Embryonic facial prominence (tissue), 1 donor: Measurements from ENCODE around the gene EYA3.

Source experiments
- DNase-seq: peaks from one replicate; pipeline ENCODE4 v3.0.0-alpha.2; 2016; ENCODE audit errors: extremely low spot score

Gene EYA3

DNA sequence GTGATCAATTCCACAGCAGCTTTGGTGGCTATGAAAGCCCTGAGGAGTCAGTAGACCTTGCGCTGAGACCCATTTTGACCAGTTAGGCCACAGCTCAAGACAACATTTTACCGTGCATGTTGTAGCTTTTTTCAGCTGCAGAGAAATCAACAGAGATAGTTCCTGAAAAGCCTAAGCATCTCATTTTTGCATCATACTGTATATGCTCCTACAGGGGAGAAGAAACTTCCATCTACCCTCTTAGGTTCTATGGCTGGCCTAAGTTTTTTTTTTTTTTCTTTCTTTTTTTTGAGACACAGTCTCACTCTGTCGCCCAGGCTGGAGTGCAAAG, 24.8 kb upstream of the EYA3 start:
- DNase-seq: no peak

- no peak for DNase-seq
Observed at GRCh38 chr1:28112388-28113241, 24.2 kb upstream of the EYA3 start.

- no peak for DNase-seq
Observed at GRCh38 chr1:28111157-28111556, 22.7 kb upstream of the EYA3 start.

GRCh38 chr1:28110555-28110954, 22.1 kb upstream of the EYA3 start:
- no peak for DNase-seq

GRCh38 chr1:28109639-28110038, 21.2 kb upstream of the EYA3 start:
- no peak for DNase-seq

- DNase-seq: no peak
Observed at GRCh38 chr1:28108001-28108400, 19.6 kb upstream of the EYA3 start.

GRCh38 chr1:28104866-28105467, 16.6 kb upstream of the EYA3 start:
- no peak for DNase-seq

DNA sequence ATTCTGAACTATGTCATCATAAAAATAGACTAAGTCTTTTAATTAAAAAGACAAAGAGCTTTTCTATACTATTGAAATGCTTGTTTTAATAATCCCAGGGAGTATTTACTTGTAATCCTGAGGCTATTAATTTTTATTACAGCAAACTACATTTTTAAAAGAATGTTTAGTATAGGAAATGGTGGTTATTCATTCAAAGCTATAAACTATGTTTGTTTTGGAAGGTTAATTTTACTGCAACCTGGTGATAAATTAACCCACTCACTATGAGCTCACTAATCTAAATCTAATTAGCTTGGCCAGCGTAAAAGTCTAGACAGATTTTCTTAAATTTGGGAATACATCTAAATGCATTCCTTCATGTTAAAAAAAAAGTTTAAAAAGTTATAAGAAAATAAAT, 13.8 kb upstream of the EYA3 start:
- DNase-seq: no peak

DNA sequence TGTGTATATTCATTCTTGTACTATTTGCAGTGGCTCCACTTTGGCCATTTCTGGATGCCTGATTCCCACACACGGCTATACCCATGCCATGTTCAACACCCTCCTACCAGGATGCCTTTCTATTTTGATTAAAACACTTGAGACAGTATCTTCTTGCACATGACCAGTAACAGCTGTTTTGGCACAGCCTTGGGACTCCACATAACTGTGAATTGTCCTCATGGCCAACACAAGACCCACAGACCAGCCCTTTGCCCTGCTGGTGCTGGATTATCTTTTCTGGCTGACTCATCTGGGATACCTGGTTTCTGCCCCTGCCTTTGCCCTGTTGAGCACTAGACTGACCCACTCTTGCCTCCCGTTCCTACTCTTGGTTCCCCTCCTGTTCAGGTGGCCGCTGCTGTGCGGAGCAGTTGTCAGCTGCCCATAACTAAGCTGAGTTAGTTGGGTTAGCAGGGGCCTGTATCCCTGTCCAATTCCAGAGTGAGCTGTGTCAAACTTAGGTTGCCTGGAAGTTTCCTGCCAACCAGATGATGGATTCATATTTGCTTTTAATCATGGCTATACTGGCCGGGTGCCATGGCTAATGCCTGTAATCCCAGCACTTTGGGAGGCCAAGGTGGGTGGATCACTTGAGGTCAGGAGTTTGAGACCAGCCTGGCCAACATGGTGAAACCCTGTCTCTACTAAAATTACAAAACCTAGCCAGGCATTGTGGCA, 10.8 kb upstream of the EYA3 start:
- DNase-seq: no peak

DNA sequence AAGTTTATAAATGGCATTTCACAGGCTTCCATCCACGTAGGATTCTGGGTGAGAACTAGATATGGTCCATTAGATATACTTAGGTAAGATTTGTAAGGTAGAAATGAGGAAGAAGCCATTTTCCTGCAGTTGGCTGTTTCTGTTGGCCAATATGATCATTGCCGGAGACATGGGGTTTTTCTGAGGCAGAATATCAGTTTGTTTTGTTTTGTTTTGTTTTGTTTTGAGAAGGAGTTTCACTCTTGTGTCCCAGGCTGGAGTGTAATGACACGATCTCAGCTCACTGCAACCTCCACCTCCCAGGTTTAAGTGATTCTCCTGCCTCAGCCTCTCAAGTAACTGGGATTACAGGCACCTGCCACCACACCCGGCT, 8.7 kb upstream of the EYA3 start:
- no peak for DNase-seq

- DNase-seq: no peak
Observed at GRCh38 chr1:28096210-28097099, 8.0 kb upstream of the EYA3 start.

DNA sequence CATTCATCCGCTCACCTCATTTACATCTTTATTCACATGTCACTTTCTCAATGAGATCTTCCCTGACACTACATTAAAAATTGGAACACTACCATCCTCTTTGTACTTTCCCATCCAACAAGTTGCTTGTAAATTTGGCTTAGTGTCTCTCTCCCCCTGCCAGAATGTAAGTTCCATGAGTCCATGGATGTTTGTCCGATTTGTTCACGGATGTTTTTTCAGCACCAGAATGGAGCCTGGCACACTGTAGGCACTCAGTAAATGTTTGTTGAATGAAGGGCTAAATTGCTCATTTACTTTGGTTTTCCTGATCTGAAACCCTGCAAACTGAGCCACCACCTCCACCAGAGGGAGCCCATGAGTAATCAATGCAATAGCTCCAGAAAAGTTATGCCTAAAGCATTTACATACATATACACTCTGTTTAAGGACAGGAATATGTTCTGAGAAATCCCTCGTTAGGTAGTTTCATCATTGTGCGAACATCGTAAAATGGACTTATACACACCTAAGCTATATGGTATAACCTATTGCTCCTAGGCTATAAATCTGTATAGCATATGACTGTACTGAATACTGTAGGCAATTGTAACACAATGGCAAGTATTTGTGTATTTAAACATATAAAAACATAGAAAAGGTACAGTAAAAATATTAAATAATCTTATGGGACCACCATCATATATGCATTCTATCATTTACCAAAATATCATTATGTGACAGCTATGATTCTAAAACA, 2.8 kb upstream of the EYA3 start:
- DNase-seq: no peak

- no peak for DNase-seq
Observed at GRCh38 chr1:28087614-28088167, 719 bp downstream of the EYA3 start.

GRCh38 chr1:28086651-28087050, 1.8 kb downstream of the EYA3 start:
- DNase-seq: no peak

- DNase-seq: no peak
Observed at GRCh38 chr1:28085129-28085528, 3.3 kb downstream of the EYA3 start.

GRCh38 chr1:28083876-28084275, 4.5 kb downstream of the EYA3 start:
- no peak for DNase-seq

DNA sequence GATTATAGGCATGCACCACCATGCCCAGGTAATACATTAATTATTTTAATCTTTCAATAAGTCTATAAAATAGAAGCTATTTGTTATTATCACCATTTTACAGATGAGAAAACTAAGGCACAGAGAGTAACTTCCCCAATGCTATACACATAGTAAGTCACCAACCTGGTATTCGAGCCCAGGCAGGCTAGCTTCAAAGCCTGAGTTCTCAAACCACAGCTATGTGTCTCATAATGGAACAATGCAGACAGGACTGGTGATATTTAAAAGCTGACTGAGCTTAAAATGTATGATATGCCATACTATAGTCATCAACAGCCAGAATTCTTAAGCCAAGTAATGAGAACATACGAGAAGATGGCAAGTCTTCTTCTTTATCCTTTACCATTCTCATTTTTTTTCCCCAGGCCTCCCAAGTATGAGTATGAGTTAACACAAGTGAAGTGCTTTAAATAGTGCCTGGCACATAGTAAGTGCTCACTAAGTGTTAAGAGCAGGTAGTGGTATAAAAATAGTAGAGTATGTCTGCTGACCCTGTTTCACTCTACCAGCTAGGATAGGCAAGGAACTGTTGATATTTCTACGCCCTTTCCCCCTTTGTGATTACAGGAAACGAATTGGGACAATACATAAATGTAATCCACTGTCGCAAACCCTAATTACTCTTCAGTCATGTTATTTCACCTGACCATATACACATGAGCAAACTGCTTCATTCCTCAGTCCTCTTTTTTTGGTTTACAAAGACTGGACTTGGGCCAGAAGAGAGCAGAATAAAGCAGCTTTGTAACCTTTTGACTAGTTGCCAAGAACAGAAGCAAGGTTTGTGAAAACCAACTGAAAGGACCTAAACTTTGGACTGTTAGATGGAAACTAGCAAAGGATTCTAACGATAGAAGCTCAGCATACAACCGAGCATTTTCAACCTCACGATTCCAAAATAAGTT, 9.5 kb downstream of the EYA3 start:
- no peak for DNase-seq

DNA sequence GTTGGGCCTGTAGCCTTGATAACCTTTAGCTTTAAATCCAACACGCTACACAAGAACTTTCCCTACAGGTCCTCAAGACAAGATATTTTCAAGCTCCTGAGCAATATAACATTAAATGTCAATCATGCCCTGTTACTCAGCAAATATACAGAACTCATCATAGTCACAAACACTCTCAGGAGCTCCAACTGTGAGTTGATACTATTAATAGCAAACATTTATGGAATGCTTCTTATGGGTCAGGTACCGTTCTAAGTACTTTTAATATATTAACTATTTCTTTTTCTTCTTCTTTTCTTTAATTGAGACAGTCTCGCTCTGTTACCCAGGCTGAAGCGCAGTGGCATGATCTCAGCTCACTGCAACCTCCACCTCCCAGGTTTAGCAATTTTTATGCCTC, 10.1 kb downstream of the EYA3 start:
- DNase-seq: no peak

DNA sequence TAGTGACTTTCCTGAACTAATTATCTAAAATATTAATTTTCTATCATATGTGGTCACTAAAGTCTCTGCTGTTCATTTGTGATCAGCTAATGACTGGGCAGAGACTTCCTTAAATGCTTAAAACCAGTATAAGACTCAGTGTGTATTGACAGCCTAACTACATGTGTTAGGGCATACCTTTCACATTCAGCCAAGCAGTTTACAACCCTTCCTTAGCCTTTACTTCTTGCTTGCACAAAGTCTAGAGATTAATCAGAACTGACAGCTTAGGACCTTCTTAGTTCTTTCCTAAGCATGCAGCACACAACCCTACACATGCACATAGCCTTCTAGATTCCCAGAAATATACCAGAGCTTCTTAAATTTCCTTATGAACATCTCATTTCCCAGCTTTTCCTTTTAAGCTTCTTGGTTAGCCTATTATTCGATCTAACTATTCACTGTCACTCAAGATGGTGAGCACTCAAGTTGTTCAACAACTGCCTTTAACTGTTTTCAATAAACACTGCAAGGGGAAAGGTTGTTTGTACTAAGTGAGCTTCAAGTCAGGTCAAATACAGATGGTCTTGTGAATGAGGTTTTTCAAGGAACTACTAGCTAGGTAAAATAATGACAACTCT, 13.4 kb downstream of the EYA3 start:
- no peak for DNase-seq
